Common myeloid progenitor, CD34-positive (primary cell): ENCODE measurements around the gene SH3PXD2B.

ENCODE experiments used
- CTCF ChIA-PET: fragments of 350-600 bp; sonication (Branson Sonifier 250); formaldehyde crosslinking; loops from one replicate; lab custom pipeline; 2021; ENCODE audit warnings: antibody characterized with exemption; lab: Charles Lee
- POLR2A ChIA-PET: fragments of 350-600 bp; sonication (Branson Sonifier 250); formaldehyde crosslinking; loops from one replicate; lab custom pipeline; 2021; ENCODE audit warnings: antibody characterized with exemption; lab: Charles Lee
- DNase-seq, 3 donors: peaks; one replicate each; pipeline versions ENCODE4 v3.0.0 to v3.0.0-alpha.2; 2013
- H3K27ac ChIP-seq, 2 experiments: 1 replicate in 1 of 2; 2 replicates in 1 of 2; pipeline ENCODE4 v1.7.0; 2013; ENCODE audit warnings: inconsistent platforms in 2 of 2, low read length in 2 of 2, mild to moderate bottlenecking in 2 of 2, low read depth in 1 of 2, moderate library complexity in 1 of 2; ENCODE audit not compliant: severe bottlenecking in 2 of 2, insufficient read depth in 1 of 2, poor library complexity in 1 of 2
- H3K27me3 ChIP-seq, 5 experiments: replicated peaks in 2 of 5; 1 replicate in 3 of 5; 2 replicates in 2 of 5; pipeline versions ENCODE4 v1.6.1 to v1.7.0; 2013; ENCODE audit warnings: low read length in 4 of 5, mild to moderate bottlenecking in 2 of 5, moderate library complexity in 2 of 5, inconsistent platforms in 1 of 5; ENCODE audit not compliant: insufficient read depth in 5 of 5, control insufficient read depth in 4 of 5
- H3K36me3 ChIP-seq, 4 experiments: 1 replicate in 2 of 4; 2 replicates in 2 of 4; pipeline versions ENCODE4 v1.6.1 to v1.7.0; 2013; ENCODE audit warnings: low read length in 3 of 4, control low read depth in 1 of 4, mild to moderate bottlenecking in 1 of 4; ENCODE audit not compliant: control insufficient read depth in 4 of 4, insufficient read depth in 4 of 4
- H3K4me1 ChIP-seq, 4 experiments: 1 replicate in 3 of 4; 2 replicates in 1 of 4; pipeline versions ENCODE4 v1.6.1 to v1.7.1; 2013; ENCODE audit warnings: low read length in 3 of 4, mild to moderate bottlenecking in 3 of 4, control low read depth in 1 of 4, inconsistent platforms in 1 of 4, moderate library complexity in 1 of 4; ENCODE audit not compliant: control insufficient read depth in 4 of 4, insufficient read depth in 4 of 4; ENCODE audit errors: control extremely low read depth in 1 of 4
- H3K4me3 ChIP-seq, 7 experiments: 1 replicate in 4 of 7; 2 replicates in 3 of 7; pipeline versions ENCODE4 v1.5.1 to v1.7.0; 2013; ENCODE audit warnings: mild to moderate bottlenecking in 7 of 7, low read length in 6 of 7, moderate library complexity in 6 of 7, inconsistent platforms in 2 of 7, low read depth in 2 of 7, control low read depth in 1 of 7; ENCODE audit not compliant: insufficient read depth in 4 of 7, control insufficient read depth in 1 of 7; ENCODE audit errors: extremely low read depth in 1 of 7
- H3K9me3 ChIP-seq, 5 experiments: 1 replicate in 4 of 5; 2 replicates in 1 of 5; pipeline versions ENCODE4 v1.6.1 to v1.7.1; 2013; ENCODE audit warnings: low read length in 4 of 5, mild to moderate bottlenecking in 2 of 5, inconsistent platforms in 1 of 5, low read depth in 1 of 5, moderate library complexity in 1 of 5; ENCODE audit not compliant: control insufficient read depth in 4 of 5, insufficient read depth in 2 of 5; ENCODE audit errors: control extremely low read depth in 1 of 5
- WGBS: methylation state at CpG from one replicate; pipeline ENCODE4 v1.1.5; 2013; ENCODE audit not compliant: insufficient coverage; 5-methylcytosine and 5-hydroxymethylcytosine counted together

SH3PXD2B gene

GRCh38 chr5:172362755-172363154 lies 91.6 kb downstream of the SH3PXD2B start:
- Histone ChIP-seq H3K4me1 (peaks cover 0 to 12% (median 0%) of the 10 kb centered on the region in 4 experiments), H3K36me3 (peaks cover 0 to 4% (median 0%) of the 10 kb centered on the region in 4 experiments), H3K27ac (no peak overlapping the region), H3K4me3 (no peak overlapping the region), H3K27me3 (no peaks in the 10 kb centered on the region), H3K9me3 (no peaks in the 10 kb centered on the region)
- CTCF ChIA-PET, result no interaction called here
- 100% methylated on average over 3 of the region's 4 CpGs for WGBS
- no peak for DNase-seq
- POLR2A ChIA-PET, result no interaction called here

- Histone ChIP-seq H3K4me1 (peaks cover 0 to 12% (median 0%) of the 10 kb centered on the region in 4 experiments), H3K27me3 (no peaks in the 10 kb centered on the region), H3K36me3 (peaks cover 0 to 4% (median 0%) of the 10 kb centered on the region in 4 experiments), H3K9me3 (no peaks in the 10 kb centered on the region), H3K4me3 (no peak overlapping the region), H3K27ac (no peak overlapping the region)
- ChIA-PET CTCF (no interaction called here), POLR2A (no interaction called here)
- 95% methylated on average over 7 of the region's 9 CpGs for WGBS
- DNase-seq, result peak in 1 of 3 donors; percentile 10
Measured at GRCh38 chr5:172361566-172362238, 92.6 kb downstream of the SH3PXD2B start.

- Histone ChIP-seq H3K4me3 (no peak overlapping the region), H3K27me3 (no peaks in the 10 kb centered on the region), H3K9me3 (no peaks in the 10 kb centered on the region), H3K27ac (no peak overlapping the region), H3K36me3 (peaks cover 0 to 4% (median under 1%) of the 10 kb centered on the region in 4 experiments), H3K4me1 (peaks cover 0 to 3% (median 0%) of the 10 kb centered on the region in 4 experiments)
- ChIA-PET CTCF (no interaction called here), POLR2A (no interaction called here)
- DNase-seq, result no peak
- 100% methylated on average over 7 of the region's 7 CpGs for WGBS
Measured at GRCh38 chr5:172358345-172358744, 96.0 kb downstream of the SH3PXD2B start.

- H3K36me3 ChIP-seq, result peaks cover 0 to 4% (median 1%) of the 10 kb centered on the region in 4 experiments
- no peak overlapping the region for H3K4me3 ChIP-seq
- WGBS, result 94% methylated on average over 10 of the region's 10 CpGs
- H3K27ac ChIP-seq, result no peak overlapping the region
- no peaks in the 10 kb centered on the region for H3K27me3 ChIP-seq
- no peaks in the 10 kb centered on the region for H3K9me3 ChIP-seq
- ChIA-PET POLR2A (no interaction called here), CTCF (interaction anchor here (0.7 kb wide), 1 partner anchor 70 kb away, joined by 3 read pairs; no protein-coding TSS in a partner anchor)
- H3K4me1 ChIP-seq, result peaks cover 0 to 3% (median 0%) of the 10 kb centered on the region in 4 experiments
- DNase-seq, result no peak
Measured at GRCh38 chr5:172356527-172356926, 97.8 kb downstream of the SH3PXD2B start.

- Histone ChIP-seq H3K36me3 (peaks cover 0 to 4% (median 1%) of the 10 kb centered on the region in 4 experiments), H3K27ac (no peak overlapping the region), H3K9me3 (no peaks in the 10 kb centered on the region), H3K27me3 (no peaks in the 10 kb centered on the region), H3K4me3 (no peak overlapping the region), H3K4me1 (no peaks in the 10 kb centered on the region)
- 88% methylated on average over 3 of the region's 4 CpGs for WGBS
- ChIA-PET CTCF (interaction anchor here (0.7 kb wide), 1 partner anchor 71 kb away, joined by 3 read pairs; no protein-coding TSS in a partner anchor), POLR2A (no interaction called here)
- no peak for DNase-seq
Measured at GRCh38 chr5:172356047-172356446, 98.3 kb downstream of the SH3PXD2B start.

GRCh38 chr5:172353846-172354245 lies 100.5 kb downstream of the SH3PXD2B start:
- WGBS, result 99% methylated on average over 9 of the region's 10 CpGs
- POLR2A ChIA-PET, result no interaction called here
- CTCF ChIA-PET, result interaction anchor here (1.0 kb wide), 1 partner anchor 15 kb away, joined by 3 read pairs; no protein-coding TSS in a partner anchor
- H3K9me3 ChIP-seq, result no peaks in the 10 kb centered on the region
- no peaks in the 10 kb centered on the region for H3K4me1 ChIP-seq
- H3K27ac ChIP-seq, result no peak overlapping the region
- H3K36me3 ChIP-seq, result peaks cover 0 to 4% (median 1%) of the 10 kb centered on the region in 4 experiments
- no peak overlapping the region for H3K4me3 ChIP-seq
- H3K27me3 ChIP-seq, result no peaks in the 10 kb centered on the region
- no peak for DNase-seq

- Histone ChIP-seq H3K27ac (no peak overlapping the region), H3K4me1 (no peaks in the 10 kb centered on the region), H3K27me3 (no peaks in the 10 kb centered on the region), H3K9me3 (no peaks in the 10 kb centered on the region), H3K4me3 (no peak overlapping the region), H3K36me3 (peaks cover 0 to 4% (median 1%) of the 10 kb centered on the region in 4 experiments)
- 93% methylated on average over 7 of the region's 8 CpGs for WGBS
- ChIA-PET CTCF (interaction anchor here (1.0 kb wide), 1 partner anchor 16 kb away, joined by 3 read pairs; no protein-coding TSS in a partner anchor), POLR2A (no interaction called here)
- DNase-seq, result no peak
Measured at GRCh38 chr5:172353271-172353812, 101.0 kb downstream of the SH3PXD2B start.
